PFSK-1 (cell line): ENCODE data around the gene DNAJA2.

ENCODE experiments used
- FOXP2 ChIP-seq: optimal IDR thresholded peaks from 2 replicates; pipeline ENCODE3; 2011; ENCODE audit warnings: borderline replicate concordance, control low read depth, inconsistent platforms; ENCODE audit not compliant: insufficient read depth; ENCODE audit errors: extremely low read length, extremely low read depth
- POLR2AphosphoS5 ChIP-seq: IDR thresholded peaks from 2 replicates; pipeline ENCODE4 v1.6.1; 2012; ENCODE audit warnings: low read depth, mild to moderate bottlenecking, control low read depth, low read length, moderate library complexity
- REST ChIP-seq, 2 experiments: IDR thresholded peaks; 2 replicates each; pipeline versions ENCODE4 v1.6.1 to v1.8.0; 2011 to 2012; ENCODE audit warnings: low read depth in 2 of 2, low read length in 2 of 2, control low read depth in 1 of 2, inconsistent platforms in 1 of 2, mild to moderate bottlenecking in 1 of 2, moderate library complexity in 1 of 2; ENCODE audit not compliant: insufficient read depth in 1 of 2
- SIN3A ChIP-seq: IDR thresholded peaks from 2 replicates; pipeline ENCODE4 v1.6.1; 2012; ENCODE audit warnings: mild to moderate bottlenecking, low read length, moderate library complexity, borderline replicate concordance; ENCODE audit not compliant: insufficient read depth
- TAF1 ChIP-seq: IDR thresholded peaks from 2 replicates; pipeline ENCODE4 v1.6.1; 2012; ENCODE audit warnings: low read length, control low read depth, borderline replicate concordance; ENCODE audit not compliant: insufficient read depth

Gene DNAJA2

GRCh38 chr16:47004652-47005051 lies 31.2 kb upstream of the DNAJA2 start:
- TF ChIP-seq FOXP2 = no peak
- no peak for TF ChIP-seq TAF1

- TF ChIP-seq TAF1 (no peak), POLR2AphosphoS5 (no peak), FOXP2 (no peak), SIN3A (no peak), REST (IDR thresholded peaks at IDR 0.05; ENCODE audit: insufficient read depth in 1 of 2, low read depth in 2 of 2, low read length in 2 of 2) (no peak)
Observed at GRCh38 chr16:46997844-46998243, 24.4 kb upstream of the DNAJA2 start.

GRCh38 chr16:46996952-46997458 lies 23.5 kb upstream of the DNAJA2 start:
- TF ChIP-seq TAF1 (no peak), POLR2AphosphoS5 (no peak), SIN3A (no peak), REST (IDR thresholded peaks at IDR 0.05; ENCODE audit: insufficient read depth in 1 of 2, low read depth in 2 of 2, low read length in 2 of 2) (no peak), FOXP2 (no peak)

GRCh38 chr16:46996391-46996790 lies 22.9 kb upstream of the DNAJA2 start:
- TF ChIP-seq POLR2AphosphoS5 = no peak
- no peak for TF ChIP-seq FOXP2
- no peak for TF ChIP-seq TAF1
- no peak for TF ChIP-seq REST (IDR thresholded peaks at IDR 0.05; ENCODE audit: insufficient read depth in 1 of 2, low read depth in 2 of 2, low read length in 2 of 2)
- no peak for TF ChIP-seq SIN3A

GRCh38 chr16:46991729-46992704 lies 18.5 kb upstream of the DNAJA2 start:
- TF ChIP-seq FOXP2 (no peak), POLR2AphosphoS5 (no peak)

GRCh38 chr16:46986896-46987295 lies 13.4 kb upstream of the DNAJA2 start:
- TF ChIP-seq FOXP2 (no peak), TAF1 (no peak)
